ENCODE measurements around the gene COPZ1.

COPZ1 gene

DNA sequence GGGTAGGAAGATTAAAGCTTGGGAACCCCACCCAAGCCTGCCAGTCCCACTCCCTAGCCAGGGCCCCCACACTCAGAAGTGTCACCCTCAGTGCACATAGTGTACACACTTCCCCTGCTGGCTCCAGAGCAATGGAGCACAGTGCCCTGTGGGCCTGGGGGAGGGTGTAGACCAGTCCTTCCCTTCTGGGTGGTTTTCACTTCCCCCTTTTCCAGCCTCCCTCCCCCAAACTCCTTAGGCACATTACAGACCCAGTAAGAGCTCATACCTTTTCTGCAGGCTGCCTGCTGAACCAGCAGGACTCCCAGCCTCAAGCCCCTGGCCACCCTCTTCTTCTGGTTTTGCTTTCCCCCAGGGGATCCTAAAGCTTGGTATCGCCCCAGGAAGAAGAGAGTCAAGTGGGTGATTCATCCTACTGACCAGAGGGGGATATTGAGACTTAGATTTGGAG lies 59.7 kb downstream of the COPZ1 start, which contains the start of gene ZNF385A:
TSS of gene ZNF385A (minus strand) at position 143 of the 451 bp plus-strand sequence. CDS start 219 bp downstream, outside the sequence.
- Mint-ChIP-seq H3K4me1 (peaks cover 86% of the 10 kb centered on the region), H3K27ac (peak within 1 kb of the TSS; percentile 23), H3K27me3 (ENCODE audit: low read depth, poor library complexity) (peaks cover under 1% of the 10 kb centered on the region), H3K4me3 (peak within 1 kb of the TSS; percentile 45), H3K9me3 (no peaks in the 10 kb centered on the region), H3K36me3 (ENCODE audit: low read depth) (peaks cover 11% of the 10 kb centered on the region)
- no peak for DNase-seq
- TF ChIP-seq, protein P1, sequence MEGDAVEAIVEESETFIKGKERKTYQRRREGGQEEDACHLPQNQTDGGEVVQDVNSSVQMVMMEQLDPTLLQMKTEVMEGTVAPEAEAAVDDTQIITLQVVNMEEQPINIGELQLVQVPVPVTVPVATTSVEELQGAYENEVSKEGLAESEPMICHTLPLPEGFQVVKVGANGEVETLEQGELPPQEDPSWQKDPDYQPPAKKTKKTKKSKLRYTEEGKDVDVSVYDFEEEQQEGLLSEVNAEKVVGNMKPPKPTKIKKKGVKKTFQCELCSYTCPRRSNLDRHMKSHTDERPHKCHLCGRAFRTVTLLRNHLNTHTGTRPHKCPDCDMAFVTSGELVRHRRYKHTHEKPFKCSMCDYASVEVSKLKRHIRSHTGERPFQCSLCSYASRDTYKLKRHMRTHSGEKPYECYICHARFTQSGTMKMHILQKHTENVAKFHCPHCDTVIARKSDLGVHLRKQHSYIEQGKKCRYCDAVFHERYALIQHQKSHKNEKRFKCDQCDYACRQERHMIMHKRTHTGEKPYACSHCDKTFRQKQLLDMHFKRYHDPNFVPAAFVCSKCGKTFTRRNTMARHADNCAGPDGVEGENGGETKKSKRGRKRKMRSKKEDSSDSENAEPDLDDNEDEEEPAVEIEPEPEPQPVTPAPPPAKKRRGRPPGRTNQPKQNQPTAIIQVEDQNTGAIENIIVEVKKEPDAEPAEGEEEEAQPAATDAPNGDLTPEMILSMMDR (IDR thresholded peaks at IDR 0.05), result no peak

DNA sequence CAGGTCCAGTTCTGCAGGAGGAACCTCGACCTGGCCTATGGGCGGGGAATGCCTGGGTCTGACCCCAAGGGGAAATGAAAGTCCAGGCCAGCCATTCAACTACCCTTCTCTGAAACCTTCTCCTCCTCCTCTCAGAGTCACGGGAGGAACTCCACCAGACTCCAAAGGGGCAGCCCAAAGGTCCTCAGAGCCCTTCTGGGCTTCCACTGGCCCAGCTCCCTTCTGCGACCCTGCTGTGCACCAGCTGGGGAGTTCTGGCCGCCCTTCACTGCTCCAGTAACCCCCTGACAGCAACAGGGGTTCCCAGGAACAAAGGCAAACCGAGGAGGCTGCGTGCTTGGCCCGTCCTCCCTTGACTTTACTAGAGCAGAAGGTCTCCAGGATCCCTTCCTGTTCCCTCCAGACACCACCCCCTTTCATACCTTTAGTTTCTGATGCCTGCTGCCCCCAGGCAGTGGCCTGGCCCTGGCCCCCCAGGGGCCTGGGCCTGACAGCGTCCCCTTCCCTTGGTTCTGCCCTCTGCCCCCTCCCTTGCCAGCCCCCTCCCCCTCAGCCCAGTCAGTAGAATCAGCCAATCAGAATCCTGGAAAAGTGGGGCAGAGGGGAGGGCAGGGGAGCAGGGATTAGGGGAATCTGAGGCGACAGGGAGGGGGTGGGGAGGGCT lies 60.5 kb downstream of the COPZ1 start:
- TF ChIP-seq, protein P1 (IDR thresholded peaks at IDR 0.05), result no peak
- no peaks in the 10 kb centered on the region for H3K9me3 Mint-ChIP-seq
- peaks cover 11% of the 10 kb centered on the region for H3K36me3 Mint-ChIP-seq (ENCODE audit: low read depth)
- no peak for DNase-seq
- H3K4me1 Mint-ChIP-seq, result peaks cover 86% of the 10 kb centered on the region
- peaks cover 3% of the 10 kb centered on the region for H3K27me3 Mint-ChIP-seq (ENCODE audit: low read depth, poor library complexity)
- no peak overlapping the region for H3K27ac Mint-ChIP-seq
- peak overlapping the region; percentile 45 for H3K4me3 Mint-ChIP-seq

DNA sequence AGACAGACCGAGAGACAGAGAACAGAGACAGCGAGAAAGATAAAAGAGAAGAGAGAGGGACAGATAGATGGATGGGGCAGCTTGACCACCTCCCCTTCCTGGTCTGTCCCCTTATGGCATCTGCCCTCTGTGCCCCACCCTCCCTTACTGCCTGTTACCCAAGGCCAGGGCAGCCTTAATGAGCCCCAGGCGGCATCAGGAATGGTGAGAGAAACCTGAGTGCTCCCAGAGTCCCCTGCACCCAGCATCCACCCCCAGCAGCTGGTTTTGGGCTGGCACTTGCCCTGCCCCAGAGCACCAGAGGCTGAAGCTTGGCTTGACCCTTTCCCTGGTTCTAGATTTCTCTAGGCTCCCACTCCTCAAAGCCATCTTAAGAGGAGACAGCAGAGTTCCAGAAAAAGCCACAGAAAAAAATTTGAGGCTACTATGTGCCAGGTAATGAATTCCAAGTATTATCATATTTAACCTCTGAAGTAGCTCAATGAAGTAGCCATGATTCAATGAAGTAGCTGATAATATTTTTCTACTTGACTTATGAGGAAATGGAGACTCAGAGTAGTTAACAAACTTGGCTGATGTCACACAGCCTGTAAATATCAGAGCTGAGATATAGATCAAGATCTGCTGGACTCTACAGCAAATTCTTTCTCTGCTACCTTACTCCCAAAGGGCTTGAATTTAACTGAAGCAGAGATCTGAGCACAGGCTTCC lies 61.6 kb downstream of the COPZ1 start:
- TF ChIP-seq, protein P1 (IDR thresholded peaks at IDR 0.05), result no peak
- Mint-ChIP-seq H3K9me3 (no peaks in the 10 kb centered on the region), H3K36me3 (ENCODE audit: low read depth) (peaks cover 8% of the 10 kb centered on the region), H3K4me3 (peak overlapping the region; percentile 2), H3K27me3 (ENCODE audit: low read depth, poor library complexity) (peaks cover 3% of the 10 kb centered on the region), H3K4me1 (peaks cover 79% of the 10 kb centered on the region), H3K27ac (peak overlapping the region; percentile 80)
- DNase-seq, result no peak

DNA sequence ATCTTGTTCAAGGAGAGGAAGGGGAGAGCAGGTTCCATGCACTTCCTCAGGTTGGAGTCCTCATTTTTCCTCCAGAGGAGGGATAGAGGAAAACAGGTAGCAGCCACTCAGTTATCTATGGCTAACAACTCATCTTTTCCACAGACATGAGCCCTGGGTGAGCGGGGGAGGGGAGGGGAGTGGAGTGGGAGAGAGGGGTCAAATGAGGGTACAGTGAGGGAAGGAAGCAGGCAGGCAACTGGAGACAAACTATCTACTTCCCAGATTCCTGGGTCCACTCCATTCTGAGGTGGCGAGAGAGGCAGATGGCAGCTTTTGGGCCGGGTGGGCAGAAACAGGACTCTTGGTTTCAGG lies 62.2 kb downstream of the COPZ1 start:
- TF ChIP-seq, protein P1 (IDR thresholded peaks at IDR 0.05), result no peak
- peaks cover 3% of the 10 kb centered on the region for H3K27me3 Mint-ChIP-seq (ENCODE audit: low read depth, poor library complexity)
- H3K36me3 Mint-ChIP-seq (ENCODE audit: low read depth), result peaks cover 5% of the 10 kb centered on the region
- peaks cover 81% of the 10 kb centered on the region for H3K4me1 Mint-ChIP-seq
- DNase-seq, result no peak
- no peak overlapping the region for H3K4me3 Mint-ChIP-seq
- H3K27ac Mint-ChIP-seq, result peak overlapping the region; percentile 80
- no peaks in the 10 kb centered on the region for H3K9me3 Mint-ChIP-seq

DNA sequence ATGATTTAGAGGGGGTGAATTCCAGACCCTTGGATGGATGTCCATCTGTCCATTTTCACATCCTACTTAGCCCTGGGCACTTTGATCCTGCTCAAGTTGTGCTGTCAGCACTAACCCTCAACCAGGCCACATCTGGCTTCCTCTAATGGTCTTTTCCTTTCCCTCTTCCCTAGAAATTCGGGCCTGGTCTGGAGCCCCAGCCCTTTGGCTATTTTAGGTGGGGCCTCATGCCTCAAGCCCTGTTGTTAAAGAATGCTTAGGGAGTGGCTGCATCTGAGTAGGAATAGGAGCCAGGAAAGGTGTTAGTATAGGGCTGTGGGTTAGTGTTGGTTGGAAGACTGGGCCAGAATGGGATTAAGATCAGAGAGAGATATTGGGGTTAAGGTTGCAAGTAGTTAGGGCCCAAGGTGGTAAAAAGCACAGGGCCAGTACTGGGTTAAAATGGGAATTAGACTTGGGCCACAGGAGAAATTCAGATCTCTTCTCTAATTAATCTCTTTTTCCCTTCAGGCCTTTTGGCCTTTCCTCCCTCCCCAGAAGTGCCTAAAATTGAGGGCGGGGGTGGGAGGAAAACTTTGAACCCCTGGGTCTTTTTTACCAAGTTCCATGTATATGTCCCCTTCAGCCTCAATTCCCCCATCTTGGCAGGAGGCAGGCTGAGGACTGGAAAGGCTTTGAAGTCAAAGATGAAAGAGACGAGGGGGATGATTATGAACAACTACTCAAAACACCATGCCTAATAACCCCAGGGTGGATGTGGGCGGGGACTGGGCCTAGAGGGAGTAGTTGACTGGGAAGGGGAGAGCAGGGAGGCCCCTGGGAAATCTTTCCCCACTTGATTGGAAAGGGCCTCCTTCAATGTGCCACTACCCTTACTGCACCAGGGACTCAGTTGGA lies 63.6 kb downstream of the COPZ1 start:
- DNase-seq, result no peak
- Mint-ChIP-seq H3K4me1 (peaks cover 90% of the 10 kb centered on the region), H3K27ac (peak overlapping the region; percentile 39)

More for the DNA sequence above, 63.6 kb downstream of the COPZ1 start:
- Mint-ChIP-seq H3K36me3 (ENCODE audit: low read depth) (peaks cover under 1% of the 10 kb centered on the region), H3K9me3 (no peaks in the 10 kb centered on the region), H3K4me3 (no peak overlapping the region), H3K27me3 (ENCODE audit: low read depth, poor library complexity) (peaks cover 3% of the 10 kb centered on the region)
- TF ChIP-seq, protein P1 (IDR thresholded peaks at IDR 0.05), result no peak

Data from nephron progenitor cell (in vitro differentiated cells).